WTC11 (cell line): ENCODE results near the gene CRYZL1. TPM values are rescaled to one million over a fixed set of nuclear protein-coding genes. Genes with fewer than 3 reads are reported as not detected.

Experiments used
- ATAC-seq: fragments of 200-7000 bp; cut with Tn5 transposase; 2 replicates; pipeline ENCODE4 v1.10.0; 2021; ENCODE audit warnings: mild to moderate bottlenecking, moderate library complexity
- CTCF ChIA-PET: fragments of 300-600 bp; sonication (Branson Sonifier 250); formaldehyde crosslinking; loops from one replicate; lab custom pipeline; 2021; ENCODE audit warnings: antibody characterized with exemption; lab: Charles Lee
- POLR2A ChIA-PET: fragments of 350-600 bp; sonication (Branson Sonifier 250); formaldehyde crosslinking; loops from one replicate; lab custom pipeline; 2021; ENCODE audit warnings: antibody characterized with exemption; lab: Charles Lee
- DNase-seq: peaks from one replicate; pipeline ENCODE4 v3.0.0; 2021; ENCODE audit warnings: low spot score
- H3K27ac Mint-ChIP-seq: 2 replicates; pipeline ENCODE4 v1.8.0; 2021; ENCODE audit warnings: mixed read lengths
- H3K27me3 Mint-ChIP-seq: 2 replicates; pipeline ENCODE4 v1.8.0; 2021; ENCODE audit warnings: low read depth, mild to moderate bottlenecking, moderate library complexity, mixed read lengths
- H3K36me3 Mint-ChIP-seq: 2 replicates; pipeline ENCODE4 v1.8.0; 2021; ENCODE audit warnings: mixed read lengths
- H3K4me1 Mint-ChIP-seq: 2 replicates; pipeline ENCODE4 v1.8.0; 2022; ENCODE audit warnings: mixed read lengths
- H3K4me3 Mint-ChIP-seq: 2 replicates; pipeline ENCODE4 v1.8.0; 2021; ENCODE audit warnings: mild to moderate bottlenecking, moderate library complexity, mixed read lengths
- H3K9me3 Mint-ChIP-seq: 2 replicates; pipeline ENCODE4 v1.8.0; 2021; ENCODE audit warnings: mixed read lengths
- ATF1 ChIP-seq: sonication (generic); formaldehyde crosslinking; IDR thresholded peaks from 2 replicates; pipeline ENCODE4 v1.8.1; 2023; ENCODE audit warnings: mild to moderate bottlenecking, moderate library complexity, missing genetic modification reagents
- ATF3 ChIP-seq: sonication (generic); formaldehyde crosslinking; conservative IDR thresholded peaks from 2 replicates; pipeline ENCODE4 v1.8.1; 2022; ENCODE audit warnings: mild to moderate bottlenecking, missing genetic modification reagents
- CREB1 ChIP-seq: sonication (generic); formaldehyde crosslinking; IDR thresholded peaks from 2 replicates; pipeline ENCODE4 v1.8.0; 2023; ENCODE audit warnings: mild to moderate bottlenecking, missing genetic modification reagents
- ETV6 ChIP-seq: sonication (generic); formaldehyde crosslinking; IDR thresholded peaks from 2 replicates; pipeline ENCODE4 v1.8.1; 2022; ENCODE audit warnings: mild to moderate bottlenecking, missing genetic modification reagents
- GRHL2 ChIP-seq: fragments of 250-450 bp; sonication (Bioruptor Pico); IDR thresholded peaks from 2 replicates; pipeline ENCODE4 v1.8.0; 2022; ENCODE audit warnings: mild to moderate bottlenecking, moderate library complexity; ENCODE audit not compliant: insufficient replicate concordance, severe bottlenecking
- KAT7 ChIP-seq: sonication (generic); formaldehyde crosslinking; IDR thresholded peaks from 2 replicates; pipeline ENCODE4 v1.8.1; 2023; ENCODE audit warnings: missing genetic modification reagents, mild to moderate bottlenecking, borderline replicate concordance
- MLX ChIP-seq: sonication (generic); formaldehyde crosslinking; IDR thresholded peaks from 2 replicates; pipeline ENCODE4 v1.8.1; 2023; ENCODE audit warnings: mild to moderate bottlenecking, missing genetic modification reagents, moderate library complexity
- NFYB ChIP-seq: sonication (generic); formaldehyde crosslinking; conservative IDR thresholded peaks from 2 replicates; pipeline ENCODE4 v1.8.0; 2022; ENCODE audit warnings: low read depth, missing genetic modification reagents
- NR2C2 ChIP-seq: sonication (generic); formaldehyde crosslinking; IDR thresholded peaks from 2 replicates; pipeline ENCODE4 v1.8.0; 2022; ENCODE audit warnings: mild to moderate bottlenecking, missing genetic modification reagents
- TEAD4 ChIP-seq: sonication (generic); formaldehyde crosslinking; IDR thresholded peaks from 2 replicates; pipeline ENCODE4 v1.8.0; 2022; ENCODE audit warnings: mild to moderate bottlenecking, missing genetic modification reagents
- USF1 ChIP-seq: sonication (generic); formaldehyde crosslinking; IDR thresholded peaks from 2 replicates; pipeline ENCODE4 v1.8.0; 2022; ENCODE audit warnings: mild to moderate bottlenecking, missing genetic modification reagents
- USF2 ChIP-seq: sonication (generic); formaldehyde crosslinking; IDR thresholded peaks from 2 replicates; pipeline ENCODE4 v1.8.1; 2023; ENCODE audit warnings: mild to moderate bottlenecking, missing genetic modification reagents, moderate library complexity
- ZNF396 ChIP-seq: fragments of 250-450 bp; sonication (Bioruptor Pico); IDR thresholded peaks from 2 replicates; pipeline ENCODE4 v1.8.0; 2021; ENCODE audit warnings: mild to moderate bottlenecking, moderate library complexity, borderline replicate concordance
- ZNF416 ChIP-seq: fragments of 250-450 bp; sonication (Bioruptor Pico); IDR thresholded peaks from 2 replicates; pipeline ENCODE4 v1.9.0; 2021; ENCODE audit warnings: mild to moderate bottlenecking, inconsistent platforms
- ZNF425 ChIP-seq: fragments of 250-450 bp; sonication (Bioruptor Pico); conservative IDR thresholded peaks from 2 replicates; pipeline ENCODE4 v1.9.0; 2021; ENCODE audit warnings: mild to moderate bottlenecking
- ZNF512 ChIP-seq: sonication (generic); formaldehyde crosslinking; IDR thresholded peaks from 2 replicates; pipeline ENCODE4 v1.8.1; 2022; ENCODE audit warnings: missing genetic modification reagents, borderline replicate concordance
- ZNF532 ChIP-seq: fragments of 250-450 bp; sonication (Bioruptor Pico); IDR thresholded peaks from 2 replicates; pipeline ENCODE4 v1.9.0; 2021; ENCODE audit warnings: mild to moderate bottlenecking, borderline replicate concordance
- total RNA-seq: library from RNA; stranded (reverse); gene quantifications from 3 replicates; pipeline ENCODE4 v1.2.3, GENCODE V29; 2021

Gene CRYZL1
- total RNA-seq, 1 experiment from 2014 or later: 21.9 TPM

GRCh38 chr21:33655588-33656221 is 14.2 kb upstream of the CRYZL1 start:
- peaks cover 3% of the 10 kb centered on the region; the same call in 1 of the 2 replicates for H3K9me3 Mint-ChIP-seq
- no peaks in the 10 kb centered on the region for H3K27me3 Mint-ChIP-seq
- no peak overlapping the region for H3K4me3 Mint-ChIP-seq
- CTCF ChIA-PET: interaction anchor here (0.8 kb wide), 1 partner anchor 50 kb away, joined by 5 read pairs; no protein-coding TSS in a partner anchor
- H3K36me3 Mint-ChIP-seq: peaks cover 5% of the 10 kb centered on the region
- peak overlapping the region; percentile 89 for H3K27ac Mint-ChIP-seq
- TF ChIP-seq MLX (CRISPR knock-in tag) (no peak), ATF1 (CRISPR knock-in tag) (no peak), NR2C2 (CRISPR knock-in tag) (no peak), CREB1 (no peak), ZNF396 (no peak), TEAD4 (CRISPR knock-in tag) (no peak), ZNF512 (CRISPR knock-in tag) (no peak), NFYB (CRISPR knock-in tag) (no peak), ATF3 (CRISPR knock-in tag) (no peak), ZNF416 (CRISPR knock-in tag) (no peak), ETV6 (CRISPR knock-in tag) (no peak)
- ATAC-seq (peak; percentile 45), DNase-seq (no peak)
- POLR2A ChIA-PET: no interaction called here
- peaks cover 73% of the 10 kb centered on the region for H3K4me1 Mint-ChIP-seq

GRCh38 chr21:33654412-33654811 is 12.9 kb upstream of the CRYZL1 start:
- DNase-seq: no peak
- Mint-ChIP-seq H3K4me1 (peaks cover 80% of the 10 kb centered on the region), H3K27ac (peak overlapping the region; percentile 92)

GRCh38 chr21:33651965-33652680 is 10.6 kb upstream of the CRYZL1 start:
- no peak overlapping the region; the same call in 1 of the 2 replicates for H3K27ac Mint-ChIP-seq
- peaks cover 70% of the 10 kb centered on the region for H3K4me1 Mint-ChIP-seq
- no peaks in the 10 kb centered on the region for H3K27me3 Mint-ChIP-seq
- H3K9me3 Mint-ChIP-seq: no peaks in the 10 kb centered on the region
- ATAC-seq: peak; percentile 60
- H3K4me3 Mint-ChIP-seq: no peak overlapping the region
- ChIA-PET POLR2A (interaction anchor here (1.2 kb wide), 1 partner anchor 10 kb away, joined by 4 read pairs; the partner anchor contains the start of gene ITSN1), CTCF (interaction anchor here (1.3 to 2.0 kb wide), 2 partner anchors 12 to 46 kb away, joined by 3 to 6 read pairs; no protein-coding TSS in a partner anchor)
- DNase-seq: no peak
- H3K36me3 Mint-ChIP-seq: peaks cover 5% of the 10 kb centered on the region
- TF ChIP-seq ZNF532 (CRISPR knock-in tag) (no peak), USF1 (no peak), ZNF425 (CRISPR knock-in tag) (no peak)

More at GRCh38 chr21:33654412-33654811, 12.9 kb upstream of the CRYZL1 start:
- ATAC-seq: no peak
- H3K36me3 Mint-ChIP-seq: peaks cover 5% of the 10 kb centered on the region
- H3K27me3 Mint-ChIP-seq: no peaks in the 10 kb centered on the region
- no peak overlapping the region for H3K4me3 Mint-ChIP-seq
- H3K9me3 Mint-ChIP-seq: no peaks in the 10 kb centered on the region
- POLR2A ChIA-PET: no interaction called here
- CTCF ChIA-PET: no interaction called here
- TF ChIP-seq KAT7 (CRISPR knock-in tag) (no peak), GRHL2 (CRISPR knock-in tag) (no peak), USF1 (peak; percentile 71), USF2 (peak; percentile 74)
